NCI-H146 (cell line): ENCODE data around the gene MINDY2.
"Not testable (repeated sequence)": the region's sequence is repeated elsewhere in the genome, so short reads cannot be mapped to it uniquely, and the experiment has no call there.

Experiments
- DNase-seq: peaks from one replicate; lab custom pipeline; 2025; lab: John Stamatoyannopoulos, UW

The MINDY2 gene

DNA sequence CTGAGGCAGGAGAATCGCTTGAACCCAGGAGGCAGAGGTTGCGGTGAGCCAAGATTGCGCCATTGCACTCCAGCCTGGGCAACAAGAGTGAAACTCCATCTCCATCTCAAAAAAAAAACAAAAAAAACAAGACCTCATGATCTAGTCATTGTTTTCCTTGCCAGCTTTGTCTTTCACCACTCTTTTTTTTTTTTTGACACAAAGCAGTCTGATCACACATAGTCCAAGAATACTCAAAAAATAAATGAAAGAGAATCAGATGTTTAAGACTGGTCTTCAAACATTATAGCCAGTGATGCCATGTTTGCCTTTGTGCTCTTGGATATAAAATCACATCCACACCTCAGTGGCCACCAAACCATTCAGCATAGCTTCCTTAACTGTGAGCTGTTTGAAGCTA, 15.8 kb upstream of the MINDY2 start:
- DNase-seq = no peak

DNA sequence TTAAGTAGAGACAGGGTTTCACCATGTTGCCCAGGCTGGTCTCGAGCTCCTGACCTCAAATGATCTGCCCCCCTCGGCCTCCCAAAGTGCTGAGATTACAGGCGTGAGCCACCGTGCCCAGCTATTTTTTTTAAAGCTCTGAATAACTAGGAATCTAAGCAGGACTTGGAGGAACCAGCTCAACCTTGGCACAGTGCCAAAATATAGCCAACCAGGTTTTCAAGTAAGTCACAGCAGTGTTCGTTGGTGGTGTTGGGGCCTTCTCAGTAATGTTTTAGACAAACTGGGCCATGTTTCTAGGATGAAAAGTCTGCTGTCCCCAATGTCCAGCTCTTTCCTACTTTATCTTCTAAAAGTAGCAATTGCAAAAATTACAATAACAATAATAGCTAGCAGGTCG, 15.1 kb upstream of the MINDY2 start:
- peak; percentile 11 for DNase-seq

DNA sequence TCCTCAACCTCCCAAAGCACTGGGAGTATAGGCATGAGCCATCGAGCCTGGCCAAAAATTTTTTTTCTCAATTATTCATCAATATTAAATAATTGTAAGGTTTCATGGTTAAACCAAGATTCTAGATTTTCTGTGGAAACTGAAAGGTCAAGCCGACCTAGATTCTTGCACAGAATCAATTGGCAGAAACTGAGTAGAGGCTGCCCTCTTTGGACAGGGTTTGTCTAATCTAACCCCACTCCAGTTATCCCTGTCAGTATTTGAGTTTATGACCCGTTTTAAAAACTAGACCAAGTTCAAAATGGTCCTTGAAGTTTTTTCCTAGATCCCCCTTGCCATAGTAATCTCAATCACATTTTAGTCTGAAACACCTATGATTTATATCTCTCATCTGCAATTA, 13.0 kb upstream of the MINDY2 start:
- no peak for DNase-seq

DNA sequence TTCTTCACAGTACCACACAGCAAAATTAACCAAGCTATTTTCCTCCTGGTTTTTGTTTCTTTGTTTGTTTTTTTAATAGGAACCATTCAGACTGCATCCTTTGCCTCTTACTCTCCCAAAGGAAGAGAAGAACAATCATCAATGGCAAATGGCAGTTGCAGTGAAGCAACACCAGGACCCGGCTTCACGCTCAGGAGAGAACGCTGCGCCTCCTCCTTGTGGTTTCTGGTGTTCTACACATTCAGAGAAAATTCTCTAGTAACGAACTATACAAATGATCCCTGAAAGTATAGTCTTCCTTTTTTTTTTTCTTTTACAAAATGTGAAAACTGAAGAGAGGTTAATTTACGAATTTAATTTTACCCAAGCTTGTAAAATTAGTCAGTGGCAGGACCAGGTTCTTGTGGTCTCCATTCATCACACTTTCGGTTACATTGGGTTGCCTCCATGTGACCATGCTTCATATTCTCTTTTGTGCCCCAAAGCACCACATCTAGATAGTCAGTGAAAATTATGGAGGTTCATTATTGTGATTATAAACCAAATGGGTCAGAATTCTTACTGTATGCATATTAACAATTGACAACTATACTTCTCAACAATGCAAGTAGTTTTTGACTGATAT, 10.6 kb upstream of the MINDY2 start:
- DNase-seq = no peak

DNA sequence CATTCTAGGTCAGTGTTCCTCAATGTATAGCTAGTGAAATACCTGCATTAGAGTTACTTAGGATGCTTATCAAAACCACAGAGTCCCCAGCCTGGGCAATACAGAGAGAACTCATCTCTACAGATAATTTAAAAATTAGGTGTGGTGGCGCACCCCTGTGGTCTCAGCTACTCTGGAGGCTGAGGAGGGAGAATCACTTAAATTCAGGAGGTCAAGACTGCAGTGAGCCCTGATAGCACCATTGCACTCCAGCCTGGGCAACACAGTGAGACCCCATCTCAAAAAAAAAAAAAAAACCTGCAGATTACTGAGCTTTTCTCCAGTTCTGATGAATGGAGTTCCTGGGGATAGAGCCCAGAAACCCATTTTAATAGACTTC, 10.1 kb upstream of the MINDY2 start:
- no peak for DNase-seq

DNA sequence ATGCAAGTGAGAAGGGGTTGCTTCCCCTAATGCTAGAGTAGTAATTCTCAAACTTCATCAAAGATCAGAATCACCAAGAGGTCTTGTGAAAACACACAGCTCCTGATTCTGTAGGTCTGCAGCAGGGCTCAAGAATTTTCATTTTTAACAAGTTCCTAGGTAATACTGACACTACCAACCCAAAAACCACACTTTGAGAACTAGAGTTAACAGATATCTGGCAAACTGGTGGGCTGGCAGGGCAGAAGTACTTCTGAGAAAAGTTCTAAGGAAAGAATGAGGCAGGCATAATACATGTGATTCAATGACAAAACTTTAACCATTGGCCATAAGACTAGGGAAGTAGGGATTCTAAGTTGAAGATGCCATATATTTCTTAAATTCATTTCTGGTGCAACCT, 8.8 kb upstream of the MINDY2 start:
- DNase-seq = no peak

DNA sequence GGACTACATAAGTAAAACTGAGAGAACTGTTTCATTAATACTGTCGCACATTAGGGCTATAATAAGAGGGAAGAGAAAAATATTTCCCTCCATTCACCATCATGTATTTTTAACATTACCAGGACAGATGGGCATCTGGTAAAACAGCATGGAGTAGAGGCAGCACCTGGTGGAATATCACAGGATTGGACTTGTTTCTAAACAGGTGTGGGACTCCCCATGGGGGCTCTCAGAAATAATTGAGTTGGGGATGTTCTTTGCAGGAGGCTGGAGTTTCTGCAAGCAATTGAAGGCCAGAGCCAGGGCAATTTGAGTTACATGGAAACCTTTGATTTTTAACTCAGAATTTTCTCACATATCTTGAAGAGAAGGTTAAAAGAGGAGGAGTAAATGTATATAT, 8.4 kb upstream of the MINDY2 start:
- DNase-seq = peak; percentile 83

DNA sequence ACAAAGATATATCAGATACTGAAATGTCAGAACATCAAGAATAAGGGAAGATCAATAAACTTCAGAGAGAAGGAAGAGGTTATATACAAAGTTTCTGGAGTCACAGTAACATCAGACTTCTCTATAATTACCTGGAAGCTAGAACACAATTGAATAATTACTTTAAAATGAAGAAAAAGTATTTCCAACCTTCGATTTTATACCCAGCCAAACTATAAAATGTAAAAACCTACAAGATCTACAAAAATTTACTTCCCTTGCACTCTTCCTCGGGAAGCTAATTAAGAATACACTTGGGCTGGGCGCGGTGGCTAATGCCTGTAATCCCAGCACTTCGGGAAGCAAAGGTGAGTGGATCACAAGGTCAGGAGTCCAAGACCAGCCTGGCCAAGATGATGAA, 6.6 kb upstream of the MINDY2 start:
- DNase-seq = no peak

DNA sequence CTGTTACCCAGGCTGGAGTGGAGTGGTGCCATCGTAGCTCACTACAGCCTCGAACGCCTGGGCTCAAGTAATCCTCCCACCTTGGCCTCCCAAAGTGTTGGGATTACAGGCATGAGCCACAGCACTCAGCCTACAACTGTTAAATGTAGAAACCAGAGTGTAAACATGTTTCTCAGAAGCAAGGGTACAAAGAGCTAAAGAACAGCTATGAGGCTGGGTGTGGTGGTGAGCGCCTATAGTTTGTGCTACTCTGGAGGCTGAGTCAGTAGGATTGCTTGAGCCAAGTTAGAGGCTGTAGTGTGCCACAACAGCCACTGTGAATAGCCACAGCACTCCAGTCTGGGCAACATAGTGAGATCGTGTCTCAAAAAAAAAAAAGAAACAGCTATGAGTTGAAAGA, 4.8 kb upstream of the MINDY2 start:
- DNase-seq = no peak

DNA sequence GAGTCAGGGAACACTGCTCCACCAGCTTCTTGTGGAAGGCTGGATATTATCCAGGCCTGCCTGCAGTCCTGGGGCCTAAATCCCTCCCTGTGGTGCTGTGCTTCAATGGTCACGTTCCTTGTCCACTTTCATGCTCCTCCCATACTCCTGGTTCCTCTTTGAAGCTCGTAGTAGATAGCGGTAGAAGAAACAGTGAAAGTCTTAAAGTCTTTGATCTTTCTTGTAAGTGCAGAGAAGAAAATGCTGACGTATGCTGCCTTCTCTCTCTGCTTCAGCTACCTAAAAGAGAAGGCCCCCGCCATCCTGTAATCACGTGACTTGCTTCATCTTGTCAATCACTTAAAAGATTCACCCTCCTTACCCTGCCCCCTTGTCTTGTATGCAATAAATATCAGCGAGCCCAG, 2.5 kb upstream of the MINDY2 start:
- DNase-seq = not testable (repeated sequence)

DNA sequence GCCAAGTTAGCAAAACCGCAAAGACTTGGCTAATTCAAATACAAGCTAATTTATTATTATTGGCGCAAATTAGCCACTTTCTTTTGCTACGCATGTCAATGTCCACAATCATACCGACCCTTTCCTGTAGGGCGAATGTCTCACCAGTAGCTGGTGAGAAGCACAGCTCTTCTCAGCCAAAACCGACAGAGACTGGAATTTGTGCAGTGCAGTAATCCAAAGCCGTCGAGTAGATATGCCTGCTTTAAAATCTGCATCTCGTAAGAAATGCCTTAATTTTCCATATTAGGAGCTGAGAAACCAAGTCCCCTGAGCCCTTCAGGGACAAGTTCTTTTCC, 614 bp upstream of the MINDY2 start:
- no peak for DNase-seq

DNA sequence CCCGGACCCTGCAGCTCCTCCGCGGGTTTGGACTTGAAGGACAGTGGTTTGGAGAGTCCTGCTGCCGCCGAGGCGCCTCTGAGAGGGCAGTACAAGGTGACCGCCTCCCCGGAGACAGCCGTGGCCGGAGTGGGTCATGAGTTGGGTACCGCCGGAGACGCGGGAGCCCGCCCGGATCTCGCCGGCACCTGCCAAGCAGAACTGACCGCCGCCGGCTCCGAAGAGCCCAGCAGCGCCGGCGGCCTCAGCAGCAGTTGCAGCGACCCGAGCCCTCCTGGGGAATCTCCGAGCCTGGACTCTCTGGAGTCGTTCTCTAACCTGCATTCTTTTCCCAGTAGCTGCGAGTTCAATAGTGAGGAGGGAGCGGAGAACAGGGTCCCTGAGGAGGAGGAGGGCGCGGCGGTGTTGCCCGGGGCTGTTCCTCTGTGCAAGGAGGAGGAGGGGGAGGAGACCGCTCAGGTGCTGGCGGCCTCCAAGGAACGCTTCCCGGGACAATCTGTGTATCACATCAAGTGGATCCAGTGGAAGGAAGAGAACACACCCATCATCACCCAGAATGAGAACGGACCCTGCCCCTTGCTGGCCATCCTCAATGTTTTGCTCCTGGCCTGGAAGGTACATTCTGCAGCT, 634 bp downstream of the MINDY2 start:
- DNase-seq = peak; percentile 50

DNA sequence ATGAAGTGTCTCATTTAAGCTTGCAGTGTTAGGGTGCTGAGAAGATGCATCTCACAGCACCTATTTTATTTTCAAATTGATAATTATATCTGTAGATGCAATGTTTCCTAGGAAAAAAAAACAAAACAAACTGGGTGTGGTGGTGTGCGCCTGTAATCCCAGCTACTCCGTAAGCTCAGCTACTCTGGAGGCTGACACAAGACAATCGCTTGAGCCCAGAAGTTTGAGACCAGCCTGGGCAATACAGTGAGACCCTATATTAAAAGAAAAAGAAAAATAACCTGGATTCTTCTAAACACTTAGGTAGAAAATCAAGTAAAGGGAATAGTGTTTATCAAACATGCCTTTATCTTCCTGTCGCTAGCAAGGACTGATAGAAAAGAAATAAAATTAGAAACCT, 1.9 kb downstream of the MINDY2 start:
- DNase-seq = no peak

DNA sequence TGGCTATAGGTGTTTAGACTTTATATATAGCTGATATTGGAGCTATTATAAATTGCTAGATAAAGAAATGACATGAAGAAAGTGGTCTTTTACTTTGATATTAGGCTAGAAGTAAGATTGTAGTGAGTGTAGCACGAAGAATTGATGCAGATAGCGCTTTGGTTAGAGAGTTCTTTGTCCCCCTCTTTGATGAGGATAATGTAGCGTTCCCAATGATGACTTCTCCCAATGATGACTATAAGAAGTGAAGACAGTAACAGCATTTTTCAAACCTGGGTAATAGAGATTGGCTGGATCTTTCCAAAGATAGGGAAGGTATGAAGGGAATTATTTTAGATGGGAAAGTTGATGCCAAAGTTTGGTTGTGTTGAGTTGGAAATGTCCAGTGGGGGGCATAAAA, 4.3 kb downstream of the MINDY2 start:
- no peak for DNase-seq

DNA sequence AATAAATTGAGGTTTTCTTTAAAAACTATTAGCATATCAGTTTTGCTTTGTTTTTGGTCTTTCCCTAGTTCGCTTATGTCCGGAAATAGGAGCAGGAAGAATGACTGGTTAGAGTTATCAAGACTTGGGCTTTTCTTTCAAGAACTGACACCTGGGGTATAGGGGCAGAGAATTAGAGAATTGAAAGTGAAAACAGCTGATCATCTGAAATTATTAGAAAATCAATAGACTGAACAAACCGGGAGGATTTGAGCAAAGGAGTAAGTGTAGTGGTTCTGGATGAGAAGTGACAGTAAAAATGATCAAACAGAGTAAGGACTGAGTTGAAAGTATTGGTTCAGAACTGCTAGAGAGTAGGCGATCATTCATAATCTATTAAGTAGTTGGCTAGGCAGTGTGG, 6.0 kb downstream of the MINDY2 start:
- DNase-seq = no peak

DNA sequence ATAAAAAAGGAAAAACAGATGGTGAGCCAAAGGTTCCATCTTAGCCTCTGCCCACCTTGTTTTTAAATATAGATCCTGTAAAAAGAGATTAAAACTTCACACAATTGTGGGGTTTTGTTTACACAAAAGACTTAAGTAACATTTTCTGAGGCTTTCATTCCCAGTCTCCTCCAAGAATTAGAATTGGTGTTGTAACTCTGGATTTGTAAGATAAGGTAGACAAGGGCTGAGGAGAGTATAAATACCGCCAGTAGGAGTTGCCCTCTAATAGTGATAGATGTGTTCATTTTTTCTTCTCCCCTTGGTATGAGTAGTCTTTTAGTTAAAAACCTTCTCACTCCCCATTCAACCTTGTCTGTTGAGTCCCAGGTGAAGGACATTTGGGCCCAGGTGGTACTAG, 8.5 kb downstream of the MINDY2 start:
- no peak for DNase-seq

DNA sequence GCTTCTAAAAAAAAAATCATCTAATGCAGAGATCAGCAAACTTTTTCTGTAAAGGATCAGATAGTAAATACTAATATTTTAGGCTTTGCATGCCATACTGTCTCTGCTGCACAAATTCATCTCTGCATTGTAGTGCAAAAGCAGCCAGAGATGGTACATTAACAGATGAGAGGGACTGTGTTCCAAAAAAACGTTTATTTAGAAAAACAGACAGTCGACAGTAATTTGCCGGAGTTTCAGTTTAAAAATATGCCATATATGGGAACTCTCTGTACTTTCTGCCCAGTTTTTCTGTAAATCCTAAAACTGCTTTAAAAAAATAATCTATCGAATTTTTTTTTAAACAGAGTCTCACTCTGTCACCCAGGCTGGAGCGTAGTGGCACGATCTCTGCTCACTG, 14.3 kb downstream of the MINDY2 start:
- no peak for DNase-seq

DNA sequence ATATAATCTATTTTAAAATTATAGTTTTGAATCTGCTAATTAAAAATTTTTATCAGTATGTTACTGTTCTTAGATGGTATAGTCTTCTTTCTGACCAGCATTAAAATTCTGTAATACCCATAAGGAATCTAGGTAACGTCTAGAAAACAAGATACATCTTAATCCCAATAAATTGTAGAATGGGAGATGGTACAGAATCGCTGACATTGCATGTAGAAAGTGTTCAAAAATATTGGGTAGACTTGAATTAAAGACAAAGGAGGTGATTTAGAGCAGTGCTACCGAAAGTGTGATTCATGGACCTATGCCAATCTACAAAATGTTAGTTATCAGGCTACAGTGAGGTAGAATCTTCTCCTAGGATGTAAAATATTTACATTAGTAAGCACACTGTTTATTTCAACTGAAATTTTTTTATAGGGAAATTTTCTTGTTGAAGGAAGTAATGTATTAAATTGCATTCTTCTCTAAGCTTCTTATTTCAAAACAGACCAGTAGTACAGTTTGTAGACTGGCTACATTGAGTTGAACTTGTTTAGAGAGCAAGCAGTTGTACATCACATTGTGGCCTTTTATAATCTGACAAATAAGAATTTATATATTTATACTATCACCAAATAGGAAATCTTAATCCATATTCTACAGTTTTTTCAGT, 17.1 kb downstream of the MINDY2 start:
- no peak for DNase-seq

DNA sequence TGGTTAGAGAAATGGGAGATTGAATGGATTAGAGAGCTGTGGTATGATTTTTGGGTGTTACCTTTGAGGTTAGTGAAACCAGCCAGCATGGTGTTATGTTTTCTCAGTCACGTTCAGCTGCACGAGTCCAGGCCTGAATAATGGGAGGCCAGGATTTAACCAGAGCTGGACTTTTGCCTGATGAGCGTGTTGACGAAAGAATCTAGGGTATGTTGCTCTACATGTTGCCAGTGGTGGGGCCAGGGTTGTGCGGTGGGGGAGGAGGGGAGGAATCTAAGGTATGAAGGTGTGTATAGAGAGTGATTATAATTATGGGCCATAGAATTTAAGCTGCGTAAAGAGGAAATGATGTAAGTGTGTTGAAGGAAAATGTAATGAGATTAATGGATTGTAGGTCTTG, 22.8 kb downstream of the MINDY2 start:
- no peak for DNase-seq

DNA sequence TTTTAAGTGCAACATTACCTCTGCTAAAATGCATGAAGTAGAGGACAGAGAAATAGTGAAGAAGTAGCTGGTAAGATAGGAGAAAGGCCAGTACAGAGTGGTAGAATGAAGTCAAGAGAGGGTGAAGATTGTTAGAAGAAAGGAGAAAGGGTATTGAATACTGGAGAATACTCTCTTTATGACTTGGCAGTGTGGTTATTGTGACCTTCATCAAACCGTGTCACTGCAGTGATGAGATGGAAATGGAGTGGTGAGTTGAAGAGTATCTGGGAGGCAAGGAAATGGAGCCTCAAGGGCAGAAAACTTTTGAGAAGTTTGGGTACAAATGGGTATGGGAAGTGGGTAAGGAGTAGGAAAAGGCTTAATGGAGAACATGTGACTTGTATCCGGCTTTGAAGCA, 24.7 kb downstream of the MINDY2 start:
- no peak for DNase-seq

DNA sequence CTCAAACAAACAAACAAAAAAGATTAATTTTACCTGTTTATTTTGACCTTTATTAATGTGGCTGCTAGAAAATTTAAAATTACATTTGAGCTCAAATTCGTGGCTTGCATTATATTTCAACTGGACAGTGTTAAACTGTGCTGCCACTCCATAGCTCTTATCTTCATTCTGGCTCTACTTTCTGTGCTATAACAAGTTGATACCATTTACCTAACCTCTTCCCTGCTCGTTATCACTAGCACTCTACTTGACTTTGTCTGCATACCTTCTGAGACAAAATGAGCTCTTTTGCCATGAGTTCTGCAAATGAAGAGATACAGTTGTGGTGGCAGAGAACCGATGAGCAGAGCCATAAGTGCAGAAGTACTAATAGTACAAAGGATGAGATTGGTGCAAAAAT, 26.4 kb downstream of the MINDY2 start:
- DNase-seq = no peak

DNA sequence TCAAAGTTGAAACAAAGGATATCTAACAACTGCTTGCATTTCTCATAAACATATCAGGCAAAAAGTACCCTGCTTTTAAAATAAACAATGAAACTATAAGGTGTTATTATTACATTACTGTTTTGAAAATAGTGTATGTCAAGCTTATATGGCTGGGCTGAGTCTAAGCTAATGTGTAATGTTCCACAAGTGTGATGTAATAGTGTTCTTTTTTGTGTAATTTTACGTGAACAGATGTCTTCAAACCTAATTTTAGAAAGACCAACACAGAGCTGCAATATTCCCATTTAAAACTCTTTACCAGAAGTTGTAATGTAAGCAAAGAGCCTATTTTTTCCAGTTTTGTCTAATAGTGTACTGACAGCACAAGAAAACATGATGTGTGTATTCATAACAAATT, 34.0 kb downstream of the MINDY2 start:
- DNase-seq = no peak

DNA sequence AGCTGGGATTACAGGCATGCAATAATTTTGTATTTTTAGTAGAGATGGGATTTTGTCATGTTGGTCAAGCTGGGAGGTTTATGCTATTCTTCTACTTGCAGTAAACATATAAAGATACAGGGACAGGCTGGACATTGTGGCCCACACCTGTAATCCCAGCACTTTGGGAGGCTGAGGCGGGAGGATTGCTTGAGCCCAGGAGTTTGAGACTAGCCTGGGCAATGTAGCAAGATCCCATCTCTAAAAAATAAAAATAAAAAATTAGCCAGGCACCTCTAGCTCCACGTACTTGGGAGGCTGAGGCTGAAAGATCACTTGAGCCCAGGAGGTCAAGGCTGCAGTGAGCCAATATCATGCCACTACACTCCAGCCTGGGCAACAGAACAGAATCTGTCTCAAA, 52.2 kb downstream of the MINDY2 start:
- DNase-seq = not testable (repeated sequence)

DNA sequence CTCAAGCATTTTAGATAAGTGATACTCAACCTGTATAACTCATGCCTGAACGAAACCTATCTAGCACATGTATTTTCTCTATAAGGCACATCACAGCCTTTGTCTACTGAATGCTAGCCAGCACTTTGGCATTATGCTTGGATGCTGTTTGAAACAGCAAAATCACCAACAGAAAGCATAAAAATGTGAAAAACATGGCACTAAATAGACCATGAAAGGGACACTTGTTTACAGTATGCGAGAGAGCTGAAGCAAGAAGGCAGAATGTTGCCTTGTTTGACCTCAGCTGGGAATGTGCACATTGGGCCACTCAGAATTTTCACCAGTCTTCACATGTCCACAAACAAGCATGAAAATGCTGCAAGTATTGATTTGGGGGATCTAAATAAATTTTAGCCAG, 59.5 kb downstream of the MINDY2 start:
- no peak for DNase-seq
